OCI-LY1 (cell line): ENCODE data around the gene PGAP2.

Experiments used
- CTCF ChIP-seq: fragments of 200-600 bp; sonication (generic), shearing (Covaris generic); IDR thresholded peaks from 2 replicates; pipeline ENCODE4 v1.5.1; 2017; ENCODE audit warnings: mild to moderate bottlenecking, antibody characterized with exemption, low read length, moderate library complexity, mixed read lengths
- EZH2 ChIP-seq: fragments of 200-600 bp; sonication (generic), shearing (Covaris generic); IDR thresholded peaks from 2 replicates; pipeline ENCODE4 v1.8.0; 2017; ENCODE audit warnings: borderline replicate concordance, mixed run types, mild to moderate bottlenecking, antibody characterized with exemption, low read length, moderate library complexity, mixed read lengths

DNA sequence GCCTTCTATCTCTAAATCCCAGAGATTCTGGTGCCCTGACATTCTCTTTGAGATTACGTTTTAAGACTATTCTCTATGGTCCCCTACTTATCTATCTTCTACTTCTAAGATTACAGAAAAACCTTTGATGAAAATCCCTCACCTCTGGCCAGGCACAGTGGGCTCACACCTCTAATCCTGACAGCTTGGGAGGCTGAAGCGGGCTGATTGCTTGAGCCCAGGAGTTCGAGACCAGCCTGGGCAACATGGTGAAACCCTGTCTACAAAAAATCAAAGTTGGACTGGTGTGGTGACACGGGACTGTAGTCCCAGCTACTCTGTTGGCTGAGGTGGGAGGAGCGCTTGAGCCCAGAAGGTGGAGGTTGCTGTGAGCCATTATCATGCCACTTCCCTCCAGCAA, 25.4 kb upstream of the PGAP2 start:
- TF ChIP-seq CTCF: no peak
- no peak for TF ChIP-seq EZH2
